Neuron (in vitro differentiated cells): ENCODE results near the gene TRPM7.

Experiments
- H2AFZ ChIP-seq: one replicate; pipeline ENCODE4 v1.6.1; 2013; ENCODE audit warnings: low read depth, mild to moderate bottlenecking, inconsistent platforms, low read length, moderate library complexity
- H3K27me3 ChIP-seq: one replicate; pipeline ENCODE4 v1.6.1; 2013; ENCODE audit warnings: low read length; ENCODE audit not compliant: insufficient read depth
- H3K36me3 ChIP-seq: one replicate; pipeline ENCODE4 v1.6.1; 2013; ENCODE audit warnings: low read length; ENCODE audit not compliant: insufficient read depth
- H3K4me1 ChIP-seq: one replicate; pipeline ENCODE4 v1.6.1; 2013; ENCODE audit warnings: low read length; ENCODE audit not compliant: insufficient read depth
- H3K4me3 ChIP-seq: 2 replicates; pipeline ENCODE4 v1.5.1; 2013; ENCODE audit warnings: mild to moderate bottlenecking, low read length, moderate library complexity
- H3K9me3 ChIP-seq: one replicate; pipeline ENCODE4 v1.6.1; 2013; ENCODE audit warnings: low read length

The TRPM7 gene

DNA sequence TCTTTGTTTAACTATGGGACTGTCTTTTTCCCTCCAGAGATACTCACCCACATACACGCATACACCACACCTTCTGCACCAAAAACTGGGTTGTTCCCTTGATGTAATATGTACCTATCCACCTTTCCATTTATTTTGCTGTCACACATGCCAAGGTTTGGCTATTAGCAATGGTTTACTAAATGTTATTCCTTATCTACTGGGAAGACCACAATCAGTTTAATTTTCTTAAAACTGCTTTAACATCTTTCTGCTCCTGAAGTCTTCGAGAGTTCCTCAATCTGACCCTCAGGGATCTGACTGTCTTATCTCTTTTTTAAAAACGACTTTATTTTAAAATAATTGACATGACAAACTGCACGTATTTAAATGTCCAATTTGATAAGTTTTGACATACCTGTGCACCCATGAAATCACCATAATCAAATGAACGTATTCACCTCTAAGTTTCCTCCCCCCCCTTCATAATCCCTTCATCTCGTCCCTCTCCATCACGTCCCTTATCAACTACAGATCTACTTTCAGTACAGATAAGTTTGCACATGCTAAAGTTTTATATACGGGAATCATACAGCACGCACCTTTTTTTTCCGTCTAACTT, 805 bp upstream of the TRPM7 start:
- Histone ChIP-seq H3K4me1 (peaks cover 17% of the 10 kb centered on the region), H3K4me3 (peak overlapping the region; percentile 67), H2AFZ (peak overlapping the region; percentile 95), H3K27me3 (no peaks in the 10 kb centered on the region), H3K36me3 (peaks cover 8% of the 10 kb centered on the region), H3K9me3 (no peaks in the 10 kb centered on the region)

DNA sequence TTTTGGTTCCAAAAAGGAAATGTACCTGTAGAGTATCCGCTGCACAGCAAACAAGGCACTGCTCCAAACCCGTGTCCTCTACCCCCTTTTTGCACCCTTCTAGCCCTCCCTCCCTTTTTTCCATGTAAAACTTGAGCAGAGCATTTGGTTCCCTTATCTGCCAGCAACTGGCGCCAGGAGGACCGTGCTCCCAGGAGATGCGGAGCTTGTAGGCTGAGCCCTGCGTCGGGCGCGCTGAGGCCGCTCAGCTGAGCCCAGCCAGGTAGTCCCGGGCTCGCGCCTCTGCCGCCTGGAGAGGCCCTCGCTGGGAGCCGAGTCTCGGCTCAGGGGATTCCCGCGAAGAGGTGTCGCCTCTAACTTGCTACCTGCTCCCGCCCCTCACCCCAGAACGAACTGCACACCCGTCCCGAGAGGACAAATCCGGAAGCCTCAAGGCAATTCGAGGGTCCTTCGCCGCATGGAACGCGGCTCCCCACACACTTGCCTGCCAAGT, 575 bp downstream of the TRPM7 start:
- Histone ChIP-seq H2AFZ (peak overlapping the region; percentile 95), H3K4me1 (peaks cover 17% of the 10 kb centered on the region)

DNA sequence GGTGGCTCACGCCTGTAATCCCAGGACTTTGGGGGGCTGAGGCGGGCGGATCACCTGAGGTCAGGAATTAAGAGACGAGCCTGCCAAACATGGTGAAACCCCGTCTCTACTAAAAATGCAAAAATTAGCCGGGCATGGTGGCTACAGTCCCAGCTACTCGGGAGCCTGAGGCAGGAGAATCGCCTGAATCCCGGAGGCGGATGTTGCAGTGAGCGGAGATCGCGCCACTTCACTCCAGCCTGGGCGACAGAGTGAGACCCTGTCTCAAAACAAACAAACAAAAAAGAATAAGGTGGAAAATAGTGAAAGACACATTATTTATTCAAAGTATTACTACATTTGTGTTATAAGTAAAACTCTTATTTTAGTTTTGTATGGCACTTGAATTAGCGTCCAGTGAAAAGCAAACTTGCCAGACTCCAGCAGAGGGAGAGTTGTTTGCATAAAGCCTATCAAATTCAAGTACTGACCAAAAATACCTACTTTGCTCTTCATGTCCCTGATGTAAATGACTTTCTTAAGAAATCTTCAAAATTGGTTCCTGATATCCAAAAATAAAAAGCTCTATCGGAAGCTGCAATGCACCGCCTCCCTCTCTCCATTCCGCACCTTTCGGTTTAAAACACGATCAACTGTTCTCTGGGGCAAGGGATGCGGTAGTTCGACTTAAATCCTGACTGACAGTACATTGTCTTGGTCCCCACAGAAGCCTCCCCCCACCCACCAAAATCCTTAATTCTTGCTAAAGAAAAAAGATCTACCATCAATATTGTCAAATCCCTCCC, 1.2 kb downstream of the TRPM7 start:
- H3K36me3 ChIP-seq = peaks cover 9% of the 10 kb centered on the region
- peak overlapping the region; percentile 67 for H3K4me3 ChIP-seq
- peaks cover 17% of the 10 kb centered on the region for H3K4me1 ChIP-seq
- no peaks in the 10 kb centered on the region for H3K27me3 ChIP-seq
- no peaks in the 10 kb centered on the region for H3K9me3 ChIP-seq
- H2AFZ ChIP-seq = peak overlapping the region; percentile 95

More for the DNA sequence above, 575 bp downstream of the TRPM7 start:
- no peaks in the 10 kb centered on the region for H3K9me3 ChIP-seq
- peaks cover 8% of the 10 kb centered on the region for H3K36me3 ChIP-seq
- no peaks in the 10 kb centered on the region for H3K27me3 ChIP-seq
- peak overlapping the region; percentile 67 for H3K4me3 ChIP-seq

DNA sequence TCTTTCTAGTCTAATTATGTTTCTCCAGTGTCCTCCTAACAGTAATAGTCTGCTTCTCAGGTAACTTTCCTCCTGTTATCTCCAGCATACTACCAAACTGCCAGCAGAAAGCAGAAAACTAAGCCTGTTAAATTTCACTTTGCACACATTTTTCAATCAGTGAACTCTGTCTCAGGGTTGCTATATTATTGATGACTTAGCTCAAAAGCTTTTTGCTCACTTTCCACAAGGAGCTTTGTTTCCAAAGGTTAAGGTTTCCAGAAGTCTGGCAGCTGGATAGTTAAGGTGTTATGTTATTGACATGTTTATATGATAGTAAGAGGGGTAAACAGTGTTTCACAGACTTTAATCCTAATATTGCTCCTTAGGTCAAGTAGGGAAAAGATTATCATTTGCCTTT, 5.1 kb downstream of the TRPM7 start:
- Histone ChIP-seq H3K36me3 (peaks cover 10% of the 10 kb centered on the region), H3K9me3 (no peaks in the 10 kb centered on the region), H3K4me1 (peaks cover 6% of the 10 kb centered on the region), H3K4me3 (no peak overlapping the region), H2AFZ (no peak overlapping the region), H3K27me3 (no peaks in the 10 kb centered on the region)

DNA sequence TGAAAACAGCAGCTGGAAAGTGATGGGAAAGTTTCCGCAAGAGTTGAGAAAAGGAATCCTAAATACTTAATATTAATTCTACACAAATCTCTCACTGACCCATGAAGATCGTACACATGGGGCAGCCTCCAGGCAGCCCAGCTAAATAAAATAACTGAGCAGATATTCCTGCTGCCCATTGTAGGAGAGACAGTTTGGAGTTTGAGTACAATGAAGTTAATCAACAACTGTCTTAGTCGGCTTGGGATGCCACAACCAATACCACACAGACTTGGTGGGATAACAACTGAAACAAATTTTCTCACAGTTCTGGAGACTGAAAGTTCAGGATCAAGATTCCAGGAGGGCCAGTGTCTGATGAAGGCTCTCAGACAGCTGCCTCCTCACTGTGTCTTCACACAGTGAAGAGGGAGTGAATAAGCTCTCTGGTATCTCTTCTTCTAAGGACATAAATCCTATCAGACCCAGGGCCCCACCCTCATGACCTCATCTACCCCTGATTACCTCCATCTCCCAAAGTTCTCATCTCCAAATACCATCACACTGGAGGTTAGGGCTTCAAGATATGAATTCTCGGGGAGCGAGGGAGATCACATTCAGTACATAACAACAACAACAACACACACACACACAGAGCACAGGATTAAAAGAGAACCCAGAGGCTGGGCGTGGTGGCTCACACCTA, 9.7 kb downstream of the TRPM7 start:
- no peaks in the 10 kb centered on the region for H3K4me1 ChIP-seq
- H3K27me3 ChIP-seq = no peaks in the 10 kb centered on the region
- H3K9me3 ChIP-seq = no peaks in the 10 kb centered on the region
- peaks cover 7% of the 10 kb centered on the region for H3K36me3 ChIP-seq
- H3K4me3 ChIP-seq = no peak overlapping the region
- no peak overlapping the region for H2AFZ ChIP-seq

DNA sequence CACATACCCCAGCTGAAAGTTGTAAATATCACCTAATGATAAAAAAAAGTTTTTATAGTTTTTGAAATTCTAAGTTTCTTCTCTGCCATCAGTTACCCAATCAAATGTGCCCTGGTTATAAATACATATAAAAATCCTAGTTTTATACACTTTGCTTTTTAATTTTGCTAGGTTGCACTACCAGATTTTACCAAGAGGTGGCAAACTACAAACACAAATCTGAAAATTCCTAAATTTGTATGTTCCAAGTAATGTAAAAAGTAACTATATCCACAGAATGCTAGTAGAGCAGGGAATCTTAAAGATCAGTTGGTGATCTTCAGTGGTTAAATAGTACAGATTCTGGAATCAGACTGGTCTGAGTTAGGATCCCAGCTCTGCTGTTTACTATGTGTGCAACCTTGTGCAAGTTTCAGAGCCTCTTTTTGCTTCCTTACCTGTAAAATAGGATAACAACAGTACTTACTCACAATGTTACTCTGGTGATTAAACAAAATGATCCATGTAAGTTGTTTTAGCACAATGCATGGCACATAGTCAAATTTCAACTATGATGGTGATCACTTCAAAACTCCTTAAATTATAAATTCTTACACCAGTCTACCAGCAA, 11.0 kb downstream of the TRPM7 start:
- Histone ChIP-seq H3K4me3 (no peak overlapping the region), H3K36me3 (peaks cover 7% of the 10 kb centered on the region), H2AFZ (no peak overlapping the region), H3K27me3 (no peaks in the 10 kb centered on the region), H3K4me1 (no peaks in the 10 kb centered on the region), H3K9me3 (no peaks in the 10 kb centered on the region)

DNA sequence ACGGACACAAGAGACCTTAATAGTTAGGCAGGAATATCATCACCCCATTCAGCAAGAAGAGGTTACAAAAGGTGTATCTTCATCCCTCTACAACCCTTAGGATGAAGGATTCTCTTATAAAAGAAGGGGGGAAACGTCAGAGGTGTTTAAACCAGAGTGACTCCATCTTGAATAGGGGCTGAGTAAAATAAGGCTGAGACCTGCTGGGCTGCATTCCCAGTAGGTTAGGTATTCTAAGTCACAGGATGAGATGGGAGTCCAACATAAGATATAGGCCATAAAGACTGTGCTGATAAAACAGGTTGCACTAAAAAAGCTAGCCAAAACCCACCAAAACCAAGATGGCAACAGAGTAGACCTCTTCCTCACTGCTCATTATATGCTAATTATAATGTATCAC, 16.5 kb downstream of the TRPM7 start:
- Histone ChIP-seq H3K27me3 (no peaks in the 10 kb centered on the region), H3K36me3 (peaks cover 24% of the 10 kb centered on the region), H2AFZ (no peak overlapping the region), H3K4me1 (no peaks in the 10 kb centered on the region), H3K4me3 (no peak overlapping the region), H3K9me3 (peaks cover 4% of the 10 kb centered on the region)

DNA sequence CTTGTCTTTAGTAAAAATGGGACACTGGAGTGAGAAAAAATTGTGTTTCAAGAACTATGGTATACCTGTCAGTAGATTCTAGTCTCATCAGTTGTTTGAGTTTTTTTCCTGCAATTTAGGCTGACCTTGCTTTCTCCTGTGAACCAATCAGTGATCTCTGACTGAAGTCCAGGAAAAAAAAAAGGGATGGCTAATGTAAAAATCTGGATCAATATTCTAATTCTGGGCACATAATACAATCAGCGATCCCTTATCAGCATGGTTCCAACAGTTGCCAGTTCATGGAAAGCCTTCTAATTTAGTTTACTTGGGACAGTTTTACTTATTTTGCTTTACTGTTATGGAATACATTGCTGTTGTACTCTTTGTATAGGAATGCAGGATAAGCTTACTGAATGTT, 17.0 kb downstream of the TRPM7 start:
- Histone ChIP-seq H3K4me1 (no peaks in the 10 kb centered on the region), H3K9me3 (peaks cover 5% of the 10 kb centered on the region), H3K4me3 (no peak overlapping the region), H2AFZ (no peak overlapping the region), H3K36me3 (peaks cover 25% of the 10 kb centered on the region), H3K27me3 (no peaks in the 10 kb centered on the region)

DNA sequence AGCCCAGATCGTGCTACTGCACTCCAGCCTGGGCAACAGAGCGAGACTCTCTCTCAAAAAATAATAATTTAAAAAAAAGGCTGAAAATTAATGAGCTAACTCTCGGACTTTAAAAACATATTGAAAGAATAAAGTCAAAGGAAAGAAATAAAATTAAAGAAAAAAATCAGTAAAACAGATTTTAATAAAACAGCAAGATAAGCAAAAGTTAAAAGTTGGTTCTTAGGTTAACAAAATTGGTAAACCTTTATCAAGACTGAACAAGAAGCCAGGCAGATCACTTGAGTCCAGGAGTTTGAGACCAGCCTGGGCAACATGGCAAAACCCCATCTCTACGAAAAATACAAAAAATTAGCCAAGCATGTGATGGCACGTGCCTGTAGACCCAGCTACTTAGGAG, 20.7 kb downstream of the TRPM7 start:
- peaks cover 41% of the 10 kb centered on the region for H3K36me3 ChIP-seq
- H3K27me3 ChIP-seq = no peaks in the 10 kb centered on the region
- H3K9me3 ChIP-seq = peaks cover 7% of the 10 kb centered on the region
- H3K4me1 ChIP-seq = no peaks in the 10 kb centered on the region
- no peak overlapping the region for H2AFZ ChIP-seq
- H3K4me3 ChIP-seq = no peak overlapping the region

DNA sequence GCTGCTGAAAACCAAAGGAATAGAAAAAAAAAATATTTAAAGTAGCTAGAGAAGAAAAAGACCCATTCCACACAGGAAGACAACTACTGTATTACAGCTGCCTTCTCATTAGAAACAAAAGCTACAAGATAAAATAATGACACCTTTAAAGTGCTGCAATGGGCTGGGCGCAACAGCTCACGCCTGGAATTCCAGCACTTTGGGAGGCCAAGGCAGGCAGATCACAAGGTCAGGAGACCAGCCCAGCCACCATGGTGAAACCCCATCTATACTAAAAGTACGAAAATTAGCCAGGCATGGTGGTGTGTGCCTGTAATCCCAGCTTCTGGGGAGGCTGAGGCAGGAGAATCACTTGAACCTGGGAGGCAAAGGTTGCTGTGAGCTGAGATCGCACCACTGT, 31.0 kb downstream of the TRPM7 start:
- Histone ChIP-seq H3K4me3 (no peak overlapping the region), H3K27me3 (no peaks in the 10 kb centered on the region), H3K36me3 (peaks cover 47% of the 10 kb centered on the region), H3K4me1 (no peaks in the 10 kb centered on the region), H3K9me3 (no peaks in the 10 kb centered on the region), H2AFZ (no peak overlapping the region)

DNA sequence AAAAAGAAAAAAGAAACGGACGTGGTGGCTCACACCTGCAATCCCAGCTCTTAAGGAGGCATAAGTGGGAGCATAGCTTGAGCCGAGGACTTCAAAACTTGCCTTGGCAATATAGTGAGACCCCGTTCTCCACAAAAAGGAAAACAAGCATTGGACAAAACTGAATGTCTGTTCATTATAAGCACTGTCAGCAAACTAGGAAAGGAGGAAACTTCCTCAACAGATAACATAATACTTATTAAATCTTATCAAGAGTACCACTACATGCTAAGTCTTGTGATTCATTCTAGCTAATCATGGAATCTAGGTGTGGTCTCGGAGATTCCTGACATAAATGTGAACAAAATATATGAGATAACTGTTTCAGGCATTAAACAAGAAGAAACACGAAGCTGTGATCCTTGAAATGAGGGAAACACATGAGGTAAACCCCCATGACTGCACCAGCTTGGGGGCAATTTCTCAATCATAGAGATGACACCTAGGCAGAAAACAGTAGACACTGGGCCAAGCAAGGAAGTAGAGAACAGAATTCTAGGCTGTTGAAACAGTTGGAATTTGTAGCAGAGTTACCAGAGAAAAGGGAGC, 33.3 kb downstream of the TRPM7 start:
- Histone ChIP-seq H3K27me3 (no peaks in the 10 kb centered on the region), H2AFZ (no peak overlapping the region), H3K4me1 (no peaks in the 10 kb centered on the region), H3K4me3 (no peak overlapping the region), H3K36me3 (peaks cover 61% of the 10 kb centered on the region), H3K9me3 (no peaks in the 10 kb centered on the region)

DNA sequence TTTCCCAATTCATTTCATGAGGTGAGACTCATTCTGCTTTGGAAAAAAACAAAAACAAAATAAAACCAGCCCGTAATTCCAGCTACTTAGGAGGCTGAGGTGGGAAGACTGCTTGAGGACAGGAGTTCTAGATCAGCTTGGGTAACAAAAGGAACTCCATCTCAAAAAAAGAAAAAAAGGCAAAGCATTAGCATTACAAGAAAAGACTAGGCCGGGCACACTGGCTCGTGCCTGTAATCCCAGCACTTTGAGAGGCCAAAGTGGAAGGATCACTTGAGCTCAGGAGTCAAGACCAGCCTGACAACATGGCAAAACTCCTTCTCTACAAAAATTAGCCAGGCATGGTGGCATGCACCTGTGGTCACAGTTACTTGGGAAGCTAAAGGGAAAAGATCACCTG, 33.9 kb downstream of the TRPM7 start:
- Histone ChIP-seq H3K36me3 (peaks cover 67% of the 10 kb centered on the region), H3K4me3 (no peak overlapping the region), H2AFZ (no peak overlapping the region), H3K4me1 (no peaks in the 10 kb centered on the region), H3K9me3 (no peaks in the 10 kb centered on the region), H3K27me3 (no peaks in the 10 kb centered on the region)

DNA sequence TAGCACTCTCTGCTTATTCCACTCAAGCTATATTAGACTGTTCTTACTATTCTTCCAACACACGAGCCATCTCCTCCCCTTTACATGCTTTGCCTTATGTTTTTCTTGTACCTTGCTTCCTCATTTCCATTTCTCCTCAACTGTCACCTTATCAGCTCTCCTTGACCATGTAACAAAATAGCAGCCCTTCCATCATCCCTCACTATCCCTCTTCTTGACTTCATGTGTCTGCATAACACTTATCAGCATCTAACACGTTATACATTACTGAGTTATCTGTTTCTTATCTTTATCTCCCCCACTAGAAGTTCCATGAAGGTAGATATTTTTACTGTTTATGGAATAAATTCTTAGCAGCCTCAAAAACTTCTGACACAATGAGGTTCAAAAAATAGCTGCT, 45.3 kb downstream of the TRPM7 start:
- no peak overlapping the region for H3K4me3 ChIP-seq

More for the DNA sequence above, 45.3 kb downstream of the TRPM7 start:
- H3K4me1 ChIP-seq = no peaks in the 10 kb centered on the region
- no peak overlapping the region for H2AFZ ChIP-seq
- H3K27me3 ChIP-seq = no peaks in the 10 kb centered on the region
- H3K9me3 ChIP-seq = no peaks in the 10 kb centered on the region
- peaks cover 47% of the 10 kb centered on the region for H3K36me3 ChIP-seq
